HEK293 (cell line): ENCODE data around the gene CDK8.

ENCODE experiments used
- CTCF ChIA-PET: fragments of 350-600 bp; formaldehyde crosslinking; extraction: SDS; loops from one replicate; lab custom pipeline; 2021; ENCODE audit warnings: antibody characterized with exemption; lab: Yijun Ruan, JAX
- POLR2A ChIA-PET: fragments of 300-600 bp; formaldehyde crosslinking; extraction: SDS; loops from one replicate; lab custom pipeline; 2020; ENCODE audit warnings: antibody characterized with exemption, inconsistent platforms; lab: Yijun Ruan, JAX
- H3K27ac ChIP-seq: fragments of 200-500 bp; sonication (Bioruptor generic); 2 replicates; pipeline ENCODE4 v1.5.1; 2014; ENCODE audit warnings: low read depth, low read length, control low read depth, inconsistent platforms; ENCODE audit errors: extremely low read depth
- H3K36me3 ChIP-seq, 2 experiments: fragments of 200-500 bp in 1 of 2; sonication (Bioruptor generic) in 1 of 2; 1 replicate in 1 of 2; 2 replicates in 1 of 2; pipeline ENCODE4 v1.5.1; 2014 to 2017; ENCODE audit warnings: inconsistent platforms in 2 of 2, low read length in 2 of 2; ENCODE audit not compliant: control insufficient read depth in 2 of 2, insufficient read depth in 1 of 2
- H3K4me1 ChIP-seq: fragments of 200-500 bp; sonication (Bioruptor generic); 2 replicates; pipeline ENCODE4 v1.5.1; 2014; ENCODE audit warnings: mild to moderate bottlenecking, low read length, inconsistent platforms; ENCODE audit not compliant: control insufficient read depth, insufficient read depth
- H3K4me3 ChIP-seq: 2 replicates; pipeline ENCODE4 v1.5.1; 2011; ENCODE audit warnings: low read depth, mild to moderate bottlenecking, control low read depth, low read length, moderate library complexity
- H3K9me3 ChIP-seq: fragments of 200-500 bp; sonication (Bioruptor generic); 2 replicates; pipeline ENCODE4 v1.5.1; 2014; ENCODE audit warnings: low read depth, low read length, inconsistent platforms; ENCODE audit not compliant: control insufficient read depth, insufficient read depth
- FEZF1 ChIP-seq: fragments of 450-650 bp; formaldehyde crosslinking; IDR thresholded peaks from 2 replicates; pipeline ENCODE4 v1.5.1; 2016; ENCODE audit warnings: missing biosample characterization, missing genetic modification characterization
- GLI4 ChIP-seq: fragments of 450-650 bp; formaldehyde crosslinking; IDR thresholded peaks from 2 replicates; pipeline ENCODE4 v1.5.1; 2016; ENCODE audit warnings: missing biosample characterization, missing genetic modification characterization
- GLIS2 ChIP-seq: fragments of 450-650 bp; formaldehyde crosslinking; IDR thresholded peaks from 2 replicates; pipeline ENCODE4 v1.5.1; 2016; ENCODE audit warnings: missing biosample characterization, missing genetic modification characterization
- HOXC10 ChIP-seq: sonication (generic); formaldehyde crosslinking; IDR thresholded peaks from 2 replicates; pipeline ENCODE4 v1.8.1; 2023; ENCODE audit warnings: mild to moderate bottlenecking, missing genetic modification reagents
- INSM2 ChIP-seq: fragments of 450-650 bp; formaldehyde crosslinking; IDR thresholded peaks from 2 replicates; pipeline ENCODE4 v1.5.1; 2016; ENCODE audit warnings: missing biosample characterization, missing genetic modification characterization
- KLF10 ChIP-seq: fragments of 450-650 bp; IDR thresholded peaks from 2 replicates; pipeline ENCODE4 v1.5.1; 2018; ENCODE audit warnings: missing biosample characterization, mild to moderate bottlenecking, missing genetic modification characterization
- KLF17 ChIP-seq: fragments of 450-650 bp; formaldehyde crosslinking; IDR thresholded peaks from 2 replicates; pipeline ENCODE4 v1.5.1; 2016; ENCODE audit warnings: missing biosample characterization, missing genetic modification characterization
- TRIM28 ChIP-seq: IDR thresholded peaks from 2 replicates; pipeline ENCODE4 v1.6.1; 2011; ENCODE audit warnings: low read length, control low read depth, borderline replicate concordance
- ZBTB1 ChIP-seq: fragments of 450-650 bp; formaldehyde crosslinking; IDR thresholded peaks from 2 replicates; pipeline ENCODE4 v1.5.1; 2016; ENCODE audit warnings: missing biosample characterization, missing genetic modification characterization
- ZBTB17 ChIP-seq: fragments of 450-650 bp; formaldehyde crosslinking; IDR thresholded peaks from 2 replicates; pipeline ENCODE4 v1.5.1; 2016; ENCODE audit warnings: missing biosample characterization, missing genetic modification characterization
- ZBTB48 ChIP-seq: fragments of 450-650 bp; formaldehyde crosslinking; IDR thresholded peaks from 2 replicates; pipeline ENCODE4 v1.5.1; 2016; ENCODE audit warnings: missing biosample characterization, missing genetic modification characterization
- ZBTB49 ChIP-seq: fragments of 450-650 bp; formaldehyde crosslinking; IDR thresholded peaks from 2 replicates; pipeline ENCODE4 v1.5.1; 2016; ENCODE audit warnings: missing biosample characterization, missing genetic modification characterization, low read depth
- ZNF10 ChIP-seq: fragments of 450-650 bp; formaldehyde crosslinking; IDR thresholded peaks from 2 replicates; pipeline ENCODE4 v1.5.1; 2017; ENCODE audit warnings: missing biosample characterization, missing genetic modification characterization
- ZNF214 ChIP-seq: fragments of 450-650 bp; formaldehyde crosslinking; IDR thresholded peaks from 2 replicates; pipeline ENCODE4 v1.5.1; 2017; ENCODE audit warnings: missing biosample characterization, mild to moderate bottlenecking, missing genetic modification characterization, borderline replicate concordance
- ZNF311 ChIP-seq: fragments of 450-650 bp; formaldehyde crosslinking; IDR thresholded peaks from 2 replicates; pipeline ENCODE4 v1.5.1; 2017; ENCODE audit warnings: missing biosample characterization, missing genetic modification characterization, borderline replicate concordance
- ZNF350 ChIP-seq: fragments of 450-650 bp; formaldehyde crosslinking; IDR thresholded peaks from 2 replicates; pipeline ENCODE4 v1.5.0; 2017; ENCODE audit warnings: missing biosample characterization, mild to moderate bottlenecking, missing genetic modification characterization
- ZNF416 ChIP-seq: fragments of 450-650 bp; formaldehyde crosslinking; IDR thresholded peaks from 2 replicates; pipeline ENCODE4 v1.5.1; 2016; ENCODE audit warnings: missing biosample characterization, missing genetic modification characterization
- ZNF473 ChIP-seq: fragments of 450-650 bp; formaldehyde crosslinking; IDR thresholded peaks from 2 replicates; pipeline ENCODE4 v1.5.1; 2017; ENCODE audit warnings: missing biosample characterization, missing genetic modification characterization
- ZNF529 ChIP-seq: fragments of 450-650 bp; formaldehyde crosslinking; IDR thresholded peaks from 2 replicates; pipeline ENCODE4 v1.5.1; 2017; ENCODE audit warnings: missing genetic modification characterization, missing biosample characterization; ENCODE audit not compliant: insufficient replicate concordance
- ZNF555 ChIP-seq: fragments of 450-650 bp; formaldehyde crosslinking; conservative IDR thresholded peaks from 2 replicates; pipeline ENCODE4 v1.5.1; 2017; ENCODE audit warnings: missing biosample characterization, mild to moderate bottlenecking, missing genetic modification characterization, inconsistent platforms
- ZNF621 ChIP-seq: fragments of 450-650 bp; formaldehyde crosslinking; IDR thresholded peaks from 2 replicates; pipeline ENCODE4 v1.5.1; 2017; ENCODE audit warnings: missing biosample characterization, missing genetic modification characterization

Gene CDK8

GRCh38 chr13:26219726-26220125, 34.2 kb upstream of the CDK8 start:
- Histone ChIP-seq H3K4me1 (no peaks in the 10 kb centered on the region), H3K27ac (no peak overlapping the region), H3K9me3 (no peaks in the 10 kb centered on the region), H3K36me3 (peaks cover 11 to 53% of the 10 kb centered on the region in 2 experiments), H3K4me3 (no peak overlapping the region)
- POLR2A ChIA-PET, result no interaction called here
- no peak for TF ChIP-seq ZNF10 (tag by site-specific recombination)
- 0 out of 2 replicates have a peak, but pooled peaks have one; percentile 13 for TF ChIP-seq ZBTB17 (tag by site-specific recombination)
- no peak for TF ChIP-seq ZNF555 (tag by site-specific recombination)
- CTCF ChIA-PET, result interaction anchor here (0.9 to 2.9 kb wide), 2 partner anchors 34 to 479 kb away, joined by 3 to 8 read pairs; no protein-coding TSS in a partner anchor

- Histone ChIP-seq H3K27ac (no peak overlapping the region), H3K4me1 (no peaks in the 10 kb centered on the region), H3K9me3 (no peaks in the 10 kb centered on the region), H3K36me3 (peaks cover 5 to 45% of the 10 kb centered on the region in 2 experiments; a peak in 2 of 3 replicates), H3K4me3 (peak overlapping the region; percentile 57)
- CTCF ChIA-PET, result interaction anchor here (0.6 to 2.9 kb wide), 3 partner anchors 36 to 478 kb away, joined by 3 to 8 read pairs (median 6); no protein-coding TSS in a partner anchor
- TF ChIP-seq FEZF1 (tag by site-specific recombination), result no peak
- TF ChIP-seq ZNF416 (tag by site-specific recombination), result no peak
- no peak for TF ChIP-seq ZBTB48
- no peak for TF ChIP-seq ZBTB49 (tag by site-specific recombination)
- no peak for TF ChIP-seq INSM2 (tag by site-specific recombination)
- no peak for TF ChIP-seq HOXC10 (CRISPR knock-in tag)
- no peak for TF ChIP-seq GLIS2
- TF ChIP-seq ZNF214 (tag by site-specific recombination), result no peak
- TF ChIP-seq ZNF529 (tag by site-specific recombination), result no peak
- no peak for TF ChIP-seq KLF10
- no peak for TF ChIP-seq ZNF473 (tag by site-specific recombination)
- TF ChIP-seq ZNF621 (tag by site-specific recombination), result no peak
- no peak for TF ChIP-seq TRIM28
- TF ChIP-seq ZNF350, result no peak
- TF ChIP-seq ZBTB1 (tag by site-specific recombination), result no peak
- no peak for TF ChIP-seq ZNF311
- no peak for TF ChIP-seq KLF17
- no peak for TF ChIP-seq GLI4 (tag by site-specific recombination)
- POLR2A ChIA-PET, result no interaction called here
Observed at GRCh38 chr13:26220575-26220974, 33.4 kb upstream of the CDK8 start.
